Testis (tissue), 2 donors: ENCODE results near the gene CACNA1E.

Experiments used
- CTCF ChIP-seq, 3 experiments: fragments of 450-650 bp in 2 of 3; fragments of 200-600 bp in 1 of 3; sonication (generic) in 1 of 3; IDR thresholded peaks; one replicate each; pipeline ENCODE4 v1.5.1; 2016 to 2019; ENCODE audit warnings: antibody characterized with exemption in 3 of 3, mild to moderate bottlenecking in 2 of 3, moderate library complexity in 1 of 3
- POLR2A ChIP-seq: fragments of 450-650 bp; IDR thresholded peaks from one replicate; pipeline ENCODE4 v1.6.1; 2017; ENCODE audit warnings: antibody characterized with exemption, mild to moderate bottlenecking, moderate library complexity

GRCh38 chr1:181675091-181675917 lies 192.0 kb downstream of the CACNA1E start:
- no peak for TF ChIP-seq CTCF (IDR thresholded peaks at IDR 0.05)
- no peak for TF ChIP-seq POLR2A
